HG03135 (cell line): Measurements from ENCODE around the gene KCNQ2.

Source experiments
- ATAC-seq: cut with Tn5 transposase; IDR thresholded peaks from one replicate; pipeline ENCODE4 v1.9.1; 2021; ENCODE audit warnings: mild to moderate bottlenecking, moderate library complexity; ENCODE audit not compliant: unreplicated experiment

Gene KCNQ2

GRCh38 chr20:63406617-63407245, 65.7 kb downstream of the KCNQ2 start:
- ATAC-seq = no peak

- no peak for ATAC-seq
These were observed 66.4 kb downstream of the KCNQ2 start for GRCh38 chr20:63406011-63406410.

GRCh38 chr20:63405102-63405730, 67.2 kb downstream of the KCNQ2 start:
- ATAC-seq = no peak

- no peak for ATAC-seq
These were observed 68.0 kb downstream of the KCNQ2 start for GRCh38 chr20:63404129-63405085.

- ATAC-seq = no peak
These were observed 68.9 kb downstream of the KCNQ2 start for GRCh38 chr20:63403403-63404105.

GRCh38 chr20:63402860-63403220, 69.6 kb downstream of the KCNQ2 start:
- ATAC-seq = no peak

- ATAC-seq = no peak
These were observed 70.1 kb downstream of the KCNQ2 start for GRCh38 chr20:63402181-63402859.

- no peak for ATAC-seq
These were observed 70.9 kb downstream of the KCNQ2 start for GRCh38 chr20:63401384-63402110.

- ATAC-seq = no peak
These were observed 71.8 kb downstream of the KCNQ2 start for GRCh38 chr20:63400486-63401210.

GRCh38 chr20:63399596-63400375, 72.7 kb downstream of the KCNQ2 start:
- ATAC-seq = no peak

GRCh38 chr20:63398744-63399514, 73.5 kb downstream of the KCNQ2 start:
- ATAC-seq = no peak

- ATAC-seq = no peak
These were observed 74.5 kb downstream of the KCNQ2 start for GRCh38 chr20:63397946-63398450.

- no peak for ATAC-seq
These were observed 75.2 kb downstream of the KCNQ2 start for GRCh38 chr20:63397155-63397843.

GRCh38 chr20:63396300-63396699, 76.2 kb downstream of the KCNQ2 start:
- no peak for ATAC-seq

GRCh38 chr20:63395723-63396122, 76.7 kb downstream of the KCNQ2 start:
- ATAC-seq = no peak

GRCh38 chr20:63394920-63395455, 77.5 kb downstream of the KCNQ2 start:
- no peak for ATAC-seq
